CD4-positive, alpha-beta T cell treated with Interleukin-2 at 100 ng/mL for 4 hours (primary cell): ENCODE measurements around the gene VRK1.

Source experiments
- DNase-seq: peaks from one replicate; pipeline ENCODE4 v3.0.0-alpha.2; 2020; ENCODE audit warnings: low spot score

VRK1 gene

DNA sequence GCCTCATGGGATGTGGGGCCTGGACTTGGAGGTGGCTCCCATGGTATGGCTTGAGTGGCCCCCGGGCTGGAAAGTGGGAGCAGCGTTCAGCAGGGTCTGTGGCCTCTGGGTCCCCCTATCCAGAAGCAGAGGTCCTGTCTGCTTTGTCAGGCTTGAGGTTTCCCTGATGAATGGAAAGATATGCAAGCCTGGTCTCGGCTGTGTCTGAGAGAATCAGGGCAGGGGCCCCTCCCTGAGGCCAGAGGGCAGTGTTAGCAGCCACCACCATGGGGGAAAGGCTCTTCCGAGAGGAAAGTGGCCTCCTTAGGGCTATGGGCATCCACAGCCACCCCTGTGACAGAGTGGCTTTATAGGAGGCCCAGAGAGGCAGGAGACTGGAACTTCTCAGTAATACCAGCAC, 128.2 kb downstream of the VRK1 start:
- no peak for DNase-seq

DNA sequence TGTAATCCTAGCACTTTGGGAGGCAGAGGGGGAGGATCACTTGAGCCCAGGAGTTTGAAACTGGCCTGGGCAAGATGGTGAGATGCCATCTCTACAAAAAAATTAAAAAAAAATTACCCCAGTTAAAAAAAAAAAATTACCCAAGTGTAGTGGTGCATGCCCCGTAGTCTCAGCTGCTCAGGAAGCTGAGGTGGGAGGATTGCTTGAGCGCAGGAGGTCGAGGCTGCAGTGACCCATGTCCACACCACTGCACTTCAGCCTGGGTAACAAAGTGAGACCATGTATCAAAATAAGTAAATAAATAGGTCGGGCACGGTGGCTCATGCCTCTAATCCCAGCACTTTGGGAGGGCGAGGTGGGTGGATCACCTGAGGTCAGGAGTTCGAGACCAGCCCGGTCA, 128.8 kb downstream of the VRK1 start:
- no peak for DNase-seq

DNA sequence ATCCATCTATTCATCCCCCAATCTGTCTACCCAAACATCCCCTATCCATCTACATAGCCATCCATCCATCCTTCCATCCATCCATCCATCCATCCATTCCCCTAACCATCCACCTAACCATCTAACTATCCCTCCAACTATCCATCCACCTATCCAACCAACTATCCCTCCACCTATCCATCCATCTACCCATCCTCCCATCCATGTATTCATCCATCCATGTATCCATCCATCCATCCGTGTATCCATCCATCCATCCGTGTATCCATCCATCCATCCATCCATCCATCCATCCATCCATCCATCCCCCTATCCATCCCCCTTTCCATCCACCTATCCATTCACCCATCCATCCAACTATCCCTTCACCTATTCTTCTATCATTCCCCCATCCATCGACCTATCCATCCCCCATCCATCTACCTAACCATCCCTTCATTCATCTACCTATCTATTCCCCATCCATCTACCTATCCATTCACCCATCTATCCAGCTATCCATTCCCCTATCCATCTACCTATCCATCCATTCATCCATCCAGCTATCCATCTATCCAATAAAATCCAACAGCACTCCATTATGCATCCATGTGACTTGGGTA, 131.7 kb downstream of the VRK1 start:
- no peak for DNase-seq

DNA sequence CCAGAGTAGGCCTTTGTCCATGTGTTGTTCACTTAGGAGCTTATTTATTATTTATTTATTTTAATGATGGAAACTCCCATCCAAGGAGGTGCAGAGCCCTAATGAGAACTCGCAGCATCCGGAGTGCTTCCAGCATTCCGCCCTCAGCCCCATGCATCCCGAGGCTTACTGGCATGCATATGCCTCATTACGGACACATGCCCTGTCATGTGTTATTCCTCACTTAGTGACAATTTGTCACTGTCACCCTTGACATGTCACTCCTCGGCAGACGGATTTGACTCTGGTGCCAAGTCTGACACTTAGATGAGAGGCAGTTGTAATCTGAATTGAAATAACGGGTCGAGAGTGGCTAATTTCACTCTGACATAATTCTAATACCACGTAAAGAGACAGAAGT, 132.8 kb downstream of the VRK1 start:
- no peak for DNase-seq

DNA sequence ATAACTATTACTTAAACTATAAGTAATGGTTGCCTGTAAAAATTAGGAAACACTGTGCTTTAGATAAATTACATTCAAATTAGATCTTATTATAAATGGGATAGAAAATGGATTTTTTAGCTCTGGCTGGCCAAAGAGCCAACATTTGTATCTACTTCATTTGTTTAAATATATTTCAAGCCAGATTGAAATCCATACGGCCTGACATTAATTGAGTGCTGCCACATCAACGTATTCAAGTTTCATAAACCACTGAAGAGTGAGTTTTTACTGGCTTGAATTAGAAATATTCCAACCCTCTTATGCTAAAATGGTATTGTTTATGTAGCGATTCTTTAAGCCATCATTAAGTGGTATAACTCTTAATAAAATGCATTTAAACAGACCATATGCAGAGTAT, 133.3 kb downstream of the VRK1 start:
- no peak for DNase-seq
